HFFc6 (cell line): Measurements from ENCODE around the gene IGIP. TPM values are rescaled to one million over a fixed set of nuclear protein-coding genes. Genes with fewer than 3 reads are reported as not detected.

Experiments used
- DNase-seq: peaks from one replicate; pipeline ENCODE4 v3.0.0-alpha.2; 2018
- H3K27ac Mint-ChIP-seq: 2 replicates; pipeline ENCODE4 v1.8.0; 2020; ENCODE audit warnings: mild to moderate bottlenecking, mixed read lengths
- H3K27me3 Mint-ChIP-seq: 2 replicates; pipeline ENCODE4 v1.8.0; 2021; ENCODE audit warnings: mild to moderate bottlenecking, moderate library complexity, mixed read lengths; ENCODE audit not compliant: insufficient read depth
- H3K36me3 Mint-ChIP-seq: 2 replicates; pipeline ENCODE4 v1.8.0; 2021; ENCODE audit warnings: low read depth, mixed read lengths
- H3K4me1 Mint-ChIP-seq: 2 replicates; pipeline ENCODE4 v1.8.0; 2020; ENCODE audit warnings: low read depth, mixed read lengths
- H3K4me3 Mint-ChIP-seq: 2 replicates; pipeline ENCODE4 v1.8.0; 2020; ENCODE audit warnings: mild to moderate bottlenecking, moderate library complexity, mixed read lengths
- H3K9me3 Mint-ChIP-seq: 2 replicates; pipeline ENCODE4 v1.8.0; 2020; ENCODE audit warnings: mild to moderate bottlenecking, mixed read lengths
- long read RNA-seq: library from polyadenylated mRNA; unstranded; transcript quantifications from one replicate; pipeline ENCODE4 v2.0.0, GENCODE V29; 2019
- total RNA-seq, 6 experiments: library from RNA; stranded (reverse); fragmentation: NEBNext Ultra II Directional; extraction: Animal tissue kit (Norgen Biotek cat#: 25700); gene quantifications; 2 replicates in 1 of 6; 3 replicates in 5 of 6; pipeline ENCODE4 v1.2.3, GENCODE V29; 2021
- TF ChIP-seq, protein P1 (sequence below): fragments of 200-600 bp; sonication (generic); IDR thresholded peaks from 2 replicates; pipeline ENCODE4 v1.5.0; 2021; ENCODE audit warnings: antibody characterized with exemption, mild to moderate bottlenecking

Gene IGIP
- 1 to 10 TPM; 3.4 to 8.4 (median 4.1) TPM for total RNA-seq
- long read RNA-seq, partial matches to known transcripts: 0 of 1 reads
- long read RNA-seq, other reads (novel, unspliced or antisense): 0 of 1 reads

DNA sequence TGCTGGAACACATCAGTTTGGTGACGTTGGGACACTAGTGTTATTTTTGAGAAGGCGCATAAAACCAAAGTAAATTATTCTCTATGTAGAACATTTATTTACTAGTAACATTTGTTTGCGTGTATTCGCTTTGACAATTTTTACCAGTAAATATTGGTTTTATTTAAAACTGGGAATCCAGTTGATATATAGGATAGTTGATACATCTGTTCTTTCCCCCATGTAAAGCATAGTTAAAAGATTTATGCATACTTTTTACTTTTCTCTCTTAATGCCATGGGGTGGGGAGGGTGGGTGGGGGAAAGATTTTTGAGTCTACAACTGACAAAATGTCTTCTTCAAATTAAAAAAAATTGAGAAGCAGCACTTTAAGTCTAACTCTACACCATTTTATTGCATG is at the start of gene IGIP:
TSS of gene IGIP (plus strand) at position 301 of the 400 bp plus-strand sequence. CDS start 2,540 bp downstream, outside the sequence.
- H3K4me3 Mint-ChIP-seq: no peak within 1 kb of the TSS
- no peaks in the 10 kb centered on the region for H3K36me3 Mint-ChIP-seq
- no peaks in the 10 kb centered on the region for H3K27me3 Mint-ChIP-seq
- H3K9me3 Mint-ChIP-seq: no peaks in the 10 kb centered on the region
- no peak for DNase-seq
- no peak within 1 kb of the TSS for H3K27ac Mint-ChIP-seq
- H3K4me1 Mint-ChIP-seq: peaks cover 53% of the 10 kb centered on the region
- TF ChIP-seq, protein P1, sequence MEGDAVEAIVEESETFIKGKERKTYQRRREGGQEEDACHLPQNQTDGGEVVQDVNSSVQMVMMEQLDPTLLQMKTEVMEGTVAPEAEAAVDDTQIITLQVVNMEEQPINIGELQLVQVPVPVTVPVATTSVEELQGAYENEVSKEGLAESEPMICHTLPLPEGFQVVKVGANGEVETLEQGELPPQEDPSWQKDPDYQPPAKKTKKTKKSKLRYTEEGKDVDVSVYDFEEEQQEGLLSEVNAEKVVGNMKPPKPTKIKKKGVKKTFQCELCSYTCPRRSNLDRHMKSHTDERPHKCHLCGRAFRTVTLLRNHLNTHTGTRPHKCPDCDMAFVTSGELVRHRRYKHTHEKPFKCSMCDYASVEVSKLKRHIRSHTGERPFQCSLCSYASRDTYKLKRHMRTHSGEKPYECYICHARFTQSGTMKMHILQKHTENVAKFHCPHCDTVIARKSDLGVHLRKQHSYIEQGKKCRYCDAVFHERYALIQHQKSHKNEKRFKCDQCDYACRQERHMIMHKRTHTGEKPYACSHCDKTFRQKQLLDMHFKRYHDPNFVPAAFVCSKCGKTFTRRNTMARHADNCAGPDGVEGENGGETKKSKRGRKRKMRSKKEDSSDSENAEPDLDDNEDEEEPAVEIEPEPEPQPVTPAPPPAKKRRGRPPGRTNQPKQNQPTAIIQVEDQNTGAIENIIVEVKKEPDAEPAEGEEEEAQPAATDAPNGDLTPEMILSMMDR: no peak

DNA sequence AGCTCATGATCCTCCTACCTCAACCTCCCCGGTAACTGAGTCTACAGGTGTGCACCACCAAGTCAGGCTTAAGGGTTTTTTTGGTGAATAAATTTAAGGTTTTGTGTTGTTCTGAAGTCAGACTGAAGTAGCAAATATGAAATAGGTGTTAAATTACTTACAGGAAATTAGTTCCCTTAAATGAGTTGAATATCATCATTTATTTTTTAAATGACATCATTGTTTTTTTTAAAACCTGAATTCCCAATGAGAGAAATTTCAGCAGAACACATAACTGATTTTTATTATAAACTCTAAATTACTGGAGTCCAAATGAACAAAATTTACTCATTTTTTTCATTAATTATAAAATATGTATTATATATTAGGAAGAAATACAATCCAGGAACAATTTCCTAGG is 49.6 kb upstream of the IGIP start:
- TF ChIP-seq, protein P1: no peak
- peaks cover 13% of the 10 kb centered on the region for H3K27me3 Mint-ChIP-seq

DNA sequence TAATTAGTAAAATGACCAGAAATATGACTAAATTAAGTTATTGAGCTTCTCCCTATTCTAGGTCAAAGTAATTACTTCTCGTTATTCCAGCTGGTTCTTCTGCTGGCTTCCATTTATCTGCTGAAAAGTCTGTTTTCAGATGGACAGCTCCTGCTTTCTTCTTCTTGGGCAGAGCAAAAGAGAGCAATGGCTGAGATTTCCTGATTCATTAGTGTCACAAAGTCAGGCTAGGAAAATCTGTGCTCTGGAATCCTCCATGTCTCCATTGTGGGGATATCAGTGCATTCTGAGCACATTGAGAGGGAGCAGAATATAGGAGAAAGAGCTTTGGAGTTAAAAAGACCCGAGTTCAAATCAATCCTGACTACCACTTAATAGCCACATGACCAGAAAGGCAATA is 48.9 kb upstream of the IGIP start:
- Mint-ChIP-seq H3K9me3 (no peaks in the 10 kb centered on the region), H3K27ac (no peak overlapping the region), H3K36me3 (no peaks in the 10 kb centered on the region), H3K27me3 (peaks cover 13% of the 10 kb centered on the region), H3K4me1 (peaks cover 6% of the 10 kb centered on the region; the same call in 1 of the 2 replicates), H3K4me3 (no peak overlapping the region)
- DNase-seq: no peak
- TF ChIP-seq, protein P1: no peak

More for the DNA sequence above, 49.6 kb upstream of the IGIP start:
- Mint-ChIP-seq H3K4me3 (no peak overlapping the region), H3K27ac (no peak overlapping the region), H3K36me3 (no peaks in the 10 kb centered on the region), H3K4me1 (peaks cover 6% of the 10 kb centered on the region; the same call in 1 of the 2 replicates), H3K9me3 (no peaks in the 10 kb centered on the region)
- no peak for DNase-seq

DNA sequence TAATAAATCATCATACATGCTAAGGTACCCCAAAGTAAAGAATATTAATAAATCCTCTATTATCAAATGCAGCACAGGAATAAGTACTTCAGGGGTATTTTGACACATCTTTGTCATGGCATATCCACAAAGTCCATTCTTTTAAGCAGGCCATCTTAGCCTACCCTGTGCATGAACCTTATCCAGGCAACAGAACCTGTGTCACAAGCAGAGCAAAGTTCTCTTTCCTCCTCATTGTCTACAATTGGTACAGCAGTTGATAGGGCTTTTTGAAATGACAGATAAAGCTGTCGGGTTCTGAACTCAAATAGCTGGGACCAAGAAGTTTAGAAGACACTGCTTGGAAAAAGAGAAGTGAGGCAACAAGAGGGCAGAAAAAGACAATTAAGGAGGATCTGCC is 42.6 kb upstream of the IGIP start:
- peaks cover 29% of the 10 kb centered on the region for H3K27me3 Mint-ChIP-seq
- TF ChIP-seq, protein P1: no peak

DNA sequence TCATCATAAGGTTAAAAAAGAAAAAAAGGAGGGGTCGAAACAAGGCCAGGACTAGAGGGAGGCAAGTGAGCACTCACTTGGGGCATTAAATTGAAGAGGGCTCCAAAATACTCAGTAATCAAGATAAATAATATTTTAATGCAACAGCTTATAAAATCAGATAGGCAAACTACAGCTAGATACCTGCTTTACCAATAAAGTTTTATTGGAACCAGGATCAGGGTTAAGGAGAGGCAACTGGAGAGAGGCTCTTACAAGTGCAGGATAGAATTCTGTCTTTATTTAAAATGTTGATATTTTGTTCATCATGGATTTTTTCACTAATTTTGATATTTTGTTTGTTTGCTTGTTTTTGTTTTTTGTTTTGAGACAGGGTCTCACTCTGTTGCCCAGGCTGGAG is 42.1 kb upstream of the IGIP start:
- no peak for DNase-seq
- TF ChIP-seq, protein P1: no peak
- H3K9me3 Mint-ChIP-seq: no peaks in the 10 kb centered on the region
- peaks cover 29% of the 10 kb centered on the region for H3K27me3 Mint-ChIP-seq
- no peaks in the 10 kb centered on the region for H3K36me3 Mint-ChIP-seq
- no peak overlapping the region for H3K4me3 Mint-ChIP-seq
- no peaks in the 10 kb centered on the region for H3K4me1 Mint-ChIP-seq
- no peak overlapping the region for H3K27ac Mint-ChIP-seq

More for the DNA sequence above, 42.6 kb upstream of the IGIP start:
- H3K4me1 Mint-ChIP-seq: no peaks in the 10 kb centered on the region
- H3K27ac Mint-ChIP-seq: no peak overlapping the region
- H3K4me3 Mint-ChIP-seq: no peak overlapping the region
- H3K9me3 Mint-ChIP-seq: no peaks in the 10 kb centered on the region
- no peak for DNase-seq
- H3K36me3 Mint-ChIP-seq: no peaks in the 10 kb centered on the region
